GM12865 (cell line): Measurements from ENCODE around the gene SCP2D1.

Source experiments
- DNase-seq: peaks from one replicate; pipeline ENCODE4 v3.0.0; 2010; ENCODE audit warnings: low read depth
- H3K4me3 ChIP-seq: 2 replicates; pipeline ENCODE4 v1.5.1; 2011; ENCODE audit warnings: mild to moderate bottlenecking, low read depth, low read length, control low read depth
- CTCF ChIP-seq: IDR thresholded peaks from 2 replicates; pipeline ENCODE4 v1.5.1; 2011; ENCODE audit warnings: low read length, control low read depth, low read depth, inconsistent platforms; ENCODE audit not compliant: insufficient read depth; ENCODE audit errors: missing control alignments

The SCP2D1 gene

GRCh38 chr20:18849131-18849530, 35.5 kb downstream of the SCP2D1 start:
- TF ChIP-seq CTCF, result no peak
- DNase-seq, result no peak
- no peak overlapping the region for H3K4me3 ChIP-seq

GRCh38 chr20:18851629-18852028, 38.0 kb downstream of the SCP2D1 start:
- no peak for DNase-seq
- no peak overlapping the region for H3K4me3 ChIP-seq
- TF ChIP-seq CTCF, result no peak

GRCh38 chr20:18852318-18852717, 38.7 kb downstream of the SCP2D1 start:
- H3K4me3 ChIP-seq, result no peak overlapping the region
- TF ChIP-seq CTCF, result no peak
- no peak for DNase-seq

- no peak for DNase-seq
- no peak overlapping the region for H3K4me3 ChIP-seq
- TF ChIP-seq CTCF, result no peak
Observed at GRCh38 chr20:18853216-18853615, 39.6 kb downstream of the SCP2D1 start.

- TF ChIP-seq CTCF, result no peak
- H3K4me3 ChIP-seq, result no peak overlapping the region
- no peak for DNase-seq
Observed at GRCh38 chr20:18853946-18854646, 40.5 kb downstream of the SCP2D1 start.

- TF ChIP-seq CTCF, result no peak
- DNase-seq, result no peak
- H3K4me3 ChIP-seq, result no peak overlapping the region
Observed at GRCh38 chr20:18855882-18856281, 42.3 kb downstream of the SCP2D1 start.

GRCh38 chr20:18856873-18857272, 43.3 kb downstream of the SCP2D1 start:
- no peak overlapping the region for H3K4me3 ChIP-seq
- no peak for DNase-seq
- TF ChIP-seq CTCF, result no peak
